Measurements from ENCODE around the gene SBF2.

The SBF2 gene

DNA sequence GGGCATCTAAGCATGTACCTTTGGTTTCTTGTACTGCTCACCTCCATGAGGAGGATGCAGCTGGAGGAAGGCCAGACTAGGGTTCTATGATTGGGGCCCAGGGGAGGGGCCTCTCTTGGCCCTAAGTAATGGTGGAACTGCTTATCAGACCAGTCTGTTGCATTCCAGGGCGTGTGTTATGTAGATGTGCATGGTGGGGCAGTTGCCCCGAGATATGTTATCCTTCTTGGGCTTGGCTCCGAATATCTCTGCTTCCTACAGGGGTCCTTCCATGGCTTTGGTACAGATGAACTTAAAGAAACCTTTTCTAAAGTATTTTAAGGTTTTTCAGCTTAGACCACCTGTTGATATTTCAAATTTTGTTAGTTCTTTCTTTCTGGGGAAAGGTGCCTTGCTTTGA, 504.1 kb downstream of the SBF2 start:
- in situ Hi-C loops (cut with HindIII; ENCODE audit: low sequenced_read_pairs), result no loop called here

DNA sequence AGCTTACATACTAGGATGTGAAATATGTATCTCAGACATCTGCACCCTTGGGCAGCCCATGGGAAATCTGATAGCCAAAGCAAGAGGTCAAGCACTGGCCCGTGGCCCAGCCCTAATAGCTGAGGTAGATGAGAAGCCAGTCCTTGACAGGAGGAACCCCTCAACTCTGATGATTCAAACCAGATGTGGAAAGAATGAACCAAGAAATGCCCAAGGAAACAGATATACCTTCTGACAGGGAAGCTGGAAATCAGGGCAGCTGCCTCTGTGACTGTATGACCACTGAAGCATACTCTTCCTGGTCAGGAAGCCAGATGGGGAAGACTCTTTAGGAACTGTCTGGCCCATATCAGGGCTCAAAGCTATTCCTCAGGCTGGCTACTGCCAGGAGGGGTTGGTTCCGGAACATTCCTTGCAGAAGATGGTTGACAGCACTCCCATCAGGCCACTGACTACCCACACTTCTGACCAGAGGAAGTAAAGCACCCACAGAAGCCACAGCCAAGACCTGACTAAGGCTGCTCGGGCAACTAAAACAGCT, 506.0 kb downstream of the SBF2 start:
- in situ Hi-C loops (cut with HindIII; ENCODE audit: low sequenced_read_pairs), result no loop called here

DNA sequence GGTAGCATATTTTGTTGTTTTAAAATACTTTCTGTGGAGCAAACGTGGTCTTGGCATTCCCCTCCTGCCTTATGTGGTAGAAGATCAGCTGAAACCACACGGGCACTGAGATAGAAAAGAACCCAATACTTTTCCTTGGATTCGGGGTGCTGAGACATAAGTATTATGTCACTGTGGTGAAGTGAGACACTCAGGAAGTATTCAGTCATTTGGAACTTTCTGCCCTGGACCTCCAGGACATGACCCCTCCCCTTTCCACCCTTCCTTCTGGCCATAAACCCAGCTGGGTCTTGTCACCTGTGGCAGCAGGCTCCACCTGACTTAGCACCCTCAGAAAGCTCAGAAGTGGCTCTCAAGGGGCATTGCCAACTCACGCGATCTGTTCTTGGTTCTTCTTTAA, 506.8 kb downstream of the SBF2 start:
- in situ Hi-C loops (cut with HindIII; ENCODE audit: low sequenced_read_pairs), result no loop called here

DNA sequence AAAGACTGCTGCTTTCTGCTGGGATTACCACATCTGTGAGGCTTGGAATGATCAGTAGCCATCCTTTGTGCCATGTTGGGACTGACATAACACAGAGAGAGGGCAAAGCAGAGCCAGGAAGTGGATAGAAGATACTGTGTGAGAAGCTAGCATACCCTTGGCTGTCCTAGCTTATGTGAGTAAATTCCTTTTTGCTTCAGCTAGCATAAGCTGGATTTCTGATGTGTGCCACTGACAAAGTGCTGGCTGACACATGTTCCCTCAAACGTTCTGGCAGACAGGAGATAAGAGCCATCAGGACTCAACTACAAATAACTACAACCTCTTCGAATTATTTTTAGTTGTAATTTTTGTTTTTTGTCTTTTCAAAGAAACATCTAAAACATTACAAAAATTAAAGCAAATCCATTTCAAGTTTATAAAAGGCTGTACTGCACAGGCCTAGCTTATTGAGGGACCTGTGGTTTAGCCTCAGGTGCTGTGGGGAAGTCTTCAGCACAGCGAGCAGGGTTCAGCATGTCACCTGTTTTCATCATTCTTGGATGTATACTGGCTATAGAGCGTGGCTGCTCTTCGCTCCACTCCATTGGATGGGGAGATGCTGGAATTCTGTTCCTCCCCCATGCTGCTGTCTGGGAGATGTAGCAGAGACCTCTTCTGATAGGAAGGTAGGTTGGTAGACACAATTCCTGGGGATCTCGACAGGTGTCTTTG, 509.3 kb downstream of the SBF2 start:
- in situ Hi-C loops (cut with HindIII; ENCODE audit: low sequenced_read_pairs), result no loop called here

DNA sequence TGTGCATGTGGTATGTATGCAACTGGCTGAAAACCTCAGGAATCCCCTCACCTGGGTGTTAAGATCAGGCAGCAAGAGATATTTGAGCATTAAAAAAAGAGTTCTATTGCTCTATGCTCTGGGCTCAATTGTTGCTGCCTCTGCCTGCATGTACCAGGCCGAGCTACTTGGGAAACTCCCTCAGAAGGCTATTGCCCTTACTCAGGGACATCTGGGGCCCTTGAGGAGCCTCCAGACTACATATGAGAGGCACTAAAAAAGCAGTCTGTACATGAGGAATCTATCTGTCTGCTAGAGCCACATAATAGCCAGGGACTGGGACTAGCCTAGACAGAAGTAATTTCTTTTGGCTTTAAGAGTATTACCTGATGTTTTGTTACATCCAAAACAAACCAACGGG, 510.0 kb downstream of the SBF2 start:
- in situ Hi-C loops (cut with HindIII; ENCODE audit: low sequenced_read_pairs), result no loop called here

DNA sequence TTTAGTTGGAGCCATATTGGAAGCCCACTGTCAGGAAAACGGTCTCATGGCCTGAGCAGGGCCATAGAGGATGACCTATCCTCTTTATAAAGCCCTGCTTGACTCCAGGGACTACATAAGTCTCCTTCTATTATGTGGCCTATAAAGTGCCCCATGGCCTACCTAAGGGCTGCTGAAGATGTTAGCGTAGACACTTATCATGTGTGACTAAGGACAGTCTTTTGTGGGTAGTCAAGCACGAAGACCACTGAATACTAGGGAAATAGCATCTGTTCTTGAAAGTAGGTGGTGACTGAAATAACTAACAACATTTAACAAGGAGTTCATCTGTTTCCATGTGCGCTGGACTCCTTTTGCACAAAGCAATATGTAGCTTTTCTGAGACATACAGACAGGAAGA, 513.1 kb downstream of the SBF2 start:
- in situ Hi-C loops (cut with HindIII; ENCODE audit: low sequenced_read_pairs), result no loop called here

DNA sequence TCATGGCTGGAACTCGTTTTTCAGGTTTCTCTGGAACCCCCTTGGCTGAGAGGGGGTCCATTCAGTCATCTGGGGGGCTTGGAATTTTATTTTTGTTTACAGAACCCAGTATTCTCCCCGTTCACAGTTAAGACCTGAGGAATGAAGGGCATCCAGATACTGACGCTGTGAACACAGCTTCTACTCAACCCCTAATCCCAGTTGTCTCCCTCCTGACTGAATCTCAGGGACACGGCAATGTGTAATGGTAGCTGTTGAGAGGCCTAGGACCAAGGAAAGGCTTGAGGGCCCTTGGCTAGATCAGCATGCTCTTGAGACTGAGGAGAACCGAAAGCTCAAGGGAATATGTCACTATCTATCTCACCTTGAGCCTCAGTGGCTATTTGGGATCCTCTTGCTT, 516.5 kb downstream of the SBF2 start:
- in situ Hi-C loops (cut with HindIII; ENCODE audit: low sequenced_read_pairs), result no loop called here

DNA sequence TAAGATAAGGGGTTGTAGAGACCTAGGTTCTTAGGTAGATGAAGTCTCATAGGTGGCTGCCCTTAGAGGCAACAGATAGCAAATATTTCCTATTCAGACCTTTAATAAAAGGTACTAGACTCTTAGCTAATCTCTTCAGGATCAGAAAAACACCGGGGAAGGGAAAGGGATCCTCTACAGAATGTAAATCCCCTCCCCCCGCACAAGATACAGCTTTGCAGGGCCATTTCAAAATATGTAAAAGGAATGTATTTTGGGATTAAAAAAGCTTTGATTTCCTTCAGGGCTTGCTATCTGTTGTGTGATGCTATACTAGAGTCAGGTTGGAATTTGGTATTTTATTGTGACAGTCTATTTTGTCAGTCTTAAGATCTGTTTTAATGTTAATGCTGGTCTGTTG, 517.0 kb downstream of the SBF2 start:
- in situ Hi-C loops (cut with HindIII; ENCODE audit: low sequenced_read_pairs), result no loop called here

DNA sequence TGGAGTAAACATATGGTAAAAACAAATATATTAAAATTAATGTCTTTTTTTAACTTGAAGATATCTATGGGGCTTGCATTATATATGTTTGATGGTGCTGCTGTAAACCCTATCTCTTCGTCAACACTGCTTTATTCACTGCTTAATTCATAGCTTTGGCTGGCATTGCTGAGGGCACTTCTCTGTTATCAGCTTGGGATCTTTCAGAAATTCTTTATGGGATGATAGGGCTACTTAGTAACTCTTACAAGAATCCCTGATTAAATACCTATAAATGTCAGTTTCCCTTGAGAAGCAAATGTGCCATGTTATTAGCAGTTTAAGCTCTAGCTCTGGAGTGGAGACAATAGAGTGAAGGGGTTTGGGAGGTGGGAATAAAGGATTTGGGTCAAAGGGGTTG, 517.8 kb downstream of the SBF2 start:
- in situ Hi-C loops (cut with HindIII; ENCODE audit: low sequenced_read_pairs), result no loop called here

DNA sequence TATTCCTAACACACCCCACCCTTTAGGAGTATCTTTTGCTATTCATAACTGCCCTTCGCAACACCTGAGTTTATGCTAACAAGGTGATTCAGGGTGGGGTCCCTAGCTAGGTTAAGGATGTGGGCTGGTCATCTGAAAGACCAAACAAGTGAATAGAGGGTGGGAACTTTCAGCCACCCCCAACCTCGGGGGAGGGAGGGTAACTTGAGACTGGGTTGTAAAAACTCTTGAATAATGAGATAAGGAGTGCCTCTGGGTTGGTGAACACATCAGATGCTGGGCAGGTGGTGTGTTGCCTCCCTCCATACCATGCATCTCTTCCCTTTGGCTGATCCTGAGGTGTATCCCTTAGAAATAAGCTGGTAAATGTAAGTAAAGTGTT, 518.6 kb downstream of the SBF2 start:
- in situ Hi-C loops (cut with HindIII; ENCODE audit: low sequenced_read_pairs), result no loop called here

DNA sequence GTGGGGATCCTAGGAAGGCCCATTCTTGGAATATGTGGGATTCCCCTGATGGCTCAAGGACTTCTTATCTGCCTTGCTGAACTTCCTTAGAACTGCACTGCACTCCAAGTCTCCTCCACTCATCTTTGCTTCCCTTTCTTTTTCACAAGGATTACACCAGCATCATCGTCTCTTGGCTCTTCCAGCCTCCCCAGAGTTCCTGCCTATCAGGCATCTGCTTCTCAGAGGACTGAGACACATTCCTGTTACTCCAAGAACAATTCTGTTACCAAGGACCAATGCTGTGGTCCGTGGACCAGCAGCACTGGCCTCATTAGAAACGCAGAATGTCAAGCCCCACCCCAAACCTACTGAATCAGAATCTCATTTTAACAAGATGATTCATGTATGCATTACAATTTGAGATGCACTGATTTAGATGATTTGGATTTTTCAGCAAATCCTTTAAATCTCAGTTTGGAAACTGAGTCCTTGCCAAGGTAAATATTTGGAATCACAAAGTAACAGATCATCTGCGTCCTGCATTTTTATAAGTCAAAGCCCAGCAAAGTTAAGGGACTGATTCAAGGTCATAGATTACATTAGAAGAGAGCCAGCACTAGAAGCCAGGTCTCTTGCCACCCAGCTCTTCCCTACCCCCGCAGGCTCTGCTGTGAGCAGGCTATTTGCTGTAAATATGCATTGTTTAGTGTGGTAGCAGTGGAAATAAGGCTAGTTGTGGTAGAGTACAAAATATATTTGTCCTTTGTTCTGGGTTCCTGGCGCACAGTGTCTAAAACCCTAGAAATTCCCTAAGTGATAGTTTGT, 519.2 kb downstream of the SBF2 start:
- in situ Hi-C loops (cut with HindIII; ENCODE audit: low sequenced_read_pairs), result no loop called here

DNA sequence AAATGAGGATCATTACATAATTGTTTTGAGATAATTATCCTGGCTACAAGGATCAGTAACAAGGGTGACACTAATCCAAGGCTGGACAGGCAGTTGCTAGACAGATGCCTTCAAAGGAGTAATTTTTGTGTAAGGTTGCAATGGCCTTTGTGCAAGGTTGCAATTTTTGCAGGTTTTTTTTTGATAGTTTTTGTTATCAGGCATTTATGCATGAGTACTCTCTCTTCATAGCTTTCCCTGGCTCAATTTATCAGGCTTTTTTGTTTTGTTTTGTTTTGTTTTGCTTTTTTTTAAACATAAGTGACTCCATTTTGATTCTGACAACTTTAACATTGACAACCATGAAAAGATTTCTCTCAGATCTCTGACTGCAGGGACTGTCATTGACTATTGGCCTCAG, 519.9 kb downstream of the SBF2 start:
- in situ Hi-C loops (cut with HindIII; ENCODE audit: low sequenced_read_pairs), result no loop called here

DNA sequence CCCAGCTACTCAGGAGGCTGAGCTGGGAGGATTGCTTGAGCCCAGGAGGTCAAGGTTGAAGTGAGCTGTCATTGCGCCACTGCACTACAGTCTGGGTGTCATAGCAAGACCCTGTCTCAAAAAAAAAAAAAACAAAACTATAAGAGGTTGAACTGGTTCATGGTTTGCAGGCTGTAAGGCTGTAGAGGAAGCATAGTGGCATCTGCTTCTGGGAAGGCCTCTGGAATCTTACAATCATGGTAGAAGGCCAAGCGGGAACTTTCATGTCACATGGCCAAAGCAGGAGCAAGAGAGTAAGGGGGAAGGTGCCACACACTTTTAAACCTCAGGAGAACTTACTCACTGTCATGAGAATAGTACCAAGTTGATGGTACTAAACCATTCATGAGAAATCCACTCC, 520.5 kb downstream of the SBF2 start:
- in situ Hi-C loops (cut with HindIII; ENCODE audit: low sequenced_read_pairs), result no loop called here

DNA sequence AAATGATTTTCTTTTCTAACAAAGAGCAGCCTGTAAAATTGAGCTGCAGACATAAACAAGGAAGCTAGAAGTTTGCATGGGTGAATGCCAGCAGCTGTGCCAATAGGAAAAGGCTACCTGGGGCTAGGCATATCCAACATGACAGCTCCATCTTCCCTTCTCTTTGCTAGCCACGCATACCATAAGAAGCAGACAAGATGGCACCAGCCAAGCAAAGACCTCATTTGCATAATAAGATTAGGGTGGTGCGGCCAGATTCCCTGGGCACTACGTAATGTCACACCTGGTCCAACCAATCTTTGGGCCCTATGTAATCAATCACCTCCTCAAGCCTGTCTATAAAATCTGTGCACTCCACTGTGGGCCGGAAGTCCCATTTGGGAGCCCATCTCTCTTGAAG, 521.8 kb downstream of the SBF2 start:
- in situ Hi-C loops (cut with HindIII; ENCODE audit: low sequenced_read_pairs), result no loop called here

DNA sequence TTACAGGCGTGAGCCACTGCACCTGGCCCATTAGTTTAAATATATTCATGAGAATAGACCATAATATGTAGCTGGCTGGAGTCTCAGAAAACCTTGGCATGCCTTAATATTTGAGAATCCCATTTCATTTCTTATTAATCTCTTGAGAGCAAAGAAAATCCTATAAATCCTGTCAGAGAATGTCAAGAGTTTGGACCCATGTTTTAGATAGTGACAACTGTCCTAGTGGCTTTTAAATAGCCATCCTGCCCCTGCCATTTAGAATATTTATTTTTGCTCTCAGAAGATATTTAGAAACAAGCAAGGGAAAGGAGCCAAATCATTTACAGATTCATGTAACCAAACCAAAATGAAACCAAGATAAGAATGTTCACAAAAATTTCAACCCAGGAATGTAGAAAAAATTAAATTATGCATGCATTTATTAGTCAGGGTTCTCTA, 522.9 kb downstream of the SBF2 start:
- in situ Hi-C loops (cut with HindIII; ENCODE audit: low sequenced_read_pairs), result no loop called here

DNA sequence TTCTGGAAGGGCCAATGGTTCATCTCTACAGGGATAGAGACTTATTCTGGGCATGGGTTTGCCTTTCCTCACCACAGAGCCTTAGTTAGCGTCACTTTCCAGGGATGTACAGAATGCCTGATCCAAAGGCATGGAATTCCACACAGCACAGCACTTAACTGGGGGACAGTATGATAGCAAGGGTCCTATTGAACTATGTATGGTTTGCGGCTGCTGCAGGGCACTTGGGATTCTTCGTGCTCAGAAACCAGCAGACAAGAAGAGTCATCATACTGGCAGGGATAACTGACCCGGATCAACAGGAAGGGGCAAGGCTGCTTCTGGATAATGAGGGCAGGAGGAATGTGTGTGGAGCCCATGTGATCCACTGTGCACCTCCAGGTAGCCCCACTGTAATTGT, 524.4 kb downstream of the SBF2 start:
- in situ Hi-C loops (cut with HindIII; ENCODE audit: low sequenced_read_pairs), result no loop called here

DNA sequence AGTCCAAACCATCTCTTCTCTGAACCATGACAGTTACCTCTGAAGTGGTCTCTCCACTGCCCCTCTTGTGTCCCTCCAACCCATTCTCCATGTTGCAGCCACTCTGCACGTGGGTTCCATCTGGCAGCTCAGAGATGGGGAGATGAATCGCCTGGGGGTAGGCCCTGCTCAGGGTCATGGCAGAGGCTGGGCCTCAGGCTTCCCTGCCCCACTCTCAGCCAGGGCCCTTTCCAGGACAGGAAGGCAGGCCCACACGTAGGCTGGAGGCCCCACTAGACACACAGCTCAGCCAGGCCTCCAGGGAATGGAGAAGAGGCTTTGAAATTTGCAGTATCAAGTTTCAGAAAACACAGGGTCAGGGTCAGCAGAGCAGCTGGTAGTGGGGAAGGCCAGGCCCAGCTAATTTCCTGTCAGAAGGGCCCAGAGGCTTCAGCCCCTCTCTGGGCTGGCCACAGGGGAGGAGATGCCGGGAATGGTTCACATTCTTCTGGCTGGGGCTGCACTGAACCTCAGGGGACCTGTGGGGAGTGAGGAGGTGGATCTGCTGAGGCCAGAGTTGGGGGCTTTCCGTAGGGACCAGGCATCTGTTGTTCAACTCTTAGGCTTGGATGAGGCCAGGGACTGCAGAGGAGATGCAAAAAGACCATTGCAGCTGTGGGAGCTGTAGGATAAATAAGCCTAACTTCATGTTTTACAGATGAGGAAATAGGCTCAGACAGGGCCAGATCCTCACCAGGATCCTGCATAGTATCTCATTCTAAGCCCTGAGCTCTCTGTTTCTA, 528.5 kb downstream of the SBF2 start:
- in situ Hi-C loops (cut with HindIII; ENCODE audit: low sequenced_read_pairs), result no loop called here

DNA sequence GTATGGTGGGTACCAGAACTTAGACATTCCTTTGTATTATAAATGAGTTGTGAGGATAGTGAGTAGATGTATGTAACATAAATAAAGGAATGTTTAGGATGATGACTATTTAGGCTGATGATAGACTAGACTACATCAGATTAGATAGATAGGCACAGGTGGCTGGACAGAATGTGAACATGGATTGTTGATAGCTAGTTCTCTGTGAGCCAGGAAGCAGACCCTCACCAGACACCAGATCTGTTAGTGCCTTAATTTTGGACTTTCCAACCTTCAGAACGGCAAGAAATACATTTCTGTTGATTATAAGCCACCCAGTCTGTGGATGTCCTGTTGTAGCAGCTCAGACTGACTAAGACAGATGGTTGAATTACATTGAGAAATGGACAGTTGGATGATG, 530.7 kb downstream of the SBF2 start:
- in situ Hi-C loops (cut with HindIII; ENCODE audit: low sequenced_read_pairs), result no loop called here

DNA sequence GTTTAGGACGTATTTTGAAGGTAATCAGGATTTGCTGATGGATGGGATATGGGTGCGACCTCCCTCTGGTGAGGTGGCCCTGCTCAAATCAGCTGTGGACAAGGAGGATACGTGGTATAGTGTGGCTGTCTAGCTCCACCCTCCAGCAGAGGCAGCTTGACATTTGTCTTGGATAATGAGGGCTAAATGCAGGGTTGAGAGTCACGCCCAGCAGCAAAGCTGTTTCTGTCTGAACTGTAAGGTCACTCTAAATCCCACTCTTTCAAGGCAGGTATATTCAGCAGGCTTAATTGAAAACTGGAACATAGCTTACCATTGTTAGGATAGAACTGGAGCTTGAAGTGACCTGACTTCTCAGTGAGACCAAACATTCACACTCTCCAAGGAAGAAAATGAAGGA, 531.5 kb downstream of the SBF2 start:
- in situ Hi-C loops (cut with HindIII; ENCODE audit: low sequenced_read_pairs), result no loop called here

DNA sequence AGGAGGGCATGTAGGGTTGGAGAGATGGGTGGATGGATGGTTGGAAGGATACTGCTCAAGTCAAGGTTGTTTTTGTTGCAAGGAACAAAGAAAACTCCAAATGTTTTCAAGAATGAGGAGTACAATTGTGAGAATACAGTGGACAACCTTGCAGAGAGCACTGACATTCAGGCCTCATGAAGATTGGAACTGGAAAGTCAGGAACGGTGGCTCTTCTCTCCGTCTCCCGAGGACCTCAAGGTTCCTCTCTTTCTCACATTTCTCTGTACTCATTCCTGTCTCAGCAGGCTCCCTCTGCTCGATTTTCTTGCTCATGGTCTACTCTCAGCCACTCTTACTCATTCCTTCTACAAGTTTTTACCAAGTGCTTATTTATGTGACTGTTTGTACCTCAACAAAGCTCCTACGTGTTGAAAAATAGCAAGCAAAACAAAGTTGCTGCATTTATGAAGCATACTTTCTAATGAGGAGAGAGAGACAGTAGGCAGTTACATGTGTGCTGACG, 532.5 kb downstream of the SBF2 start:
- in situ Hi-C loops (cut with HindIII; ENCODE audit: low sequenced_read_pairs), result no loop called here

DNA sequence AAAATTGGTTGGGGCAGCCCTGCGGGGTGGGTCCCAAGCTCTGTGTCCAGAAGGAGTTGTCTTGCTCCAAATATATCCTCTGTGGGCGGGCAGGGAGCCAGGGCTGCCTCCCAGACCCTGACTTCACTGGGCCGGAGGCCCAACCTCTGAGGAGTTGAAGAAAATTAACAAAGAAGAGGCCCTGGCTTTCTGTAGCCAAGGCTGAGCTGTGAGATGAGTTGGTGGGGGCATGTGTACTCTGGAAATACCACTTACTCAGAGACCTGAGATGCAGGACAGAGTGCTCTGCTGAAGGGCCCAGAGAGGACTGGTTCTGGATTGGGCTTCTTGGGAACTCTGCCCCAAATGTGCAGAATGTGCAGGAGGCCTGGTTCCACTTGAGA, 533.8 kb downstream of the SBF2 start:
- in situ Hi-C loops (cut with HindIII; ENCODE audit: low sequenced_read_pairs), result no loop called here
